GM21515 (cell line): Measurements from ENCODE around the gene LRRC28.
A peak's percentile ranks its signal among the peaks of the same experiment; 100 is the strongest.
"Not testable (repeated sequence)": the region's sequence is repeated elsewhere in the genome, so short reads cannot be mapped to it uniquely, and the experiment has no call there.

Source experiments
- ATAC-seq: cut with Tn5 transposase; IDR thresholded peaks from one replicate; pipeline ENCODE4 v1.9.1; 2021; ENCODE audit not compliant: unreplicated experiment

LRRC28 gene

GRCh38 chr15:99250857-99251841 is at the start of gene LRRC28:
Gene LRRC28 (plus strand): TSS chr15:99251481. CDS start chr15:99255958, 4,477 bp downstream.
- peak; percentile 94 for ATAC-seq

GRCh38 chr15:99202176-99202552 is 49.1 kb upstream of the LRRC28 start:
- no peak for ATAC-seq

- ATAC-seq: no peak
These were observed 43.6 kb upstream of the LRRC28 start for GRCh38 chr15:99207672-99208071.

- no peak for ATAC-seq
These were observed 42.0 kb upstream of the LRRC28 start for GRCh38 chr15:99209326-99209725.

GRCh38 chr15:99210334-99210733 is 40.9 kb upstream of the LRRC28 start:
- no peak for ATAC-seq

GRCh38 chr15:99211926-99212325 is 39.4 kb upstream of the LRRC28 start:
- ATAC-seq: no peak

- ATAC-seq: no peak
These were observed 38.9 kb upstream of the LRRC28 start for GRCh38 chr15:99212406-99212805.

GRCh38 chr15:99213187-99213811 is 38.0 kb upstream of the LRRC28 start:
- peak; percentile 68 for ATAC-seq

- ATAC-seq: no peak
These were observed 26.7 kb upstream of the LRRC28 start for GRCh38 chr15:99224372-99225214.

GRCh38 chr15:99226802-99227201 is 24.5 kb upstream of the LRRC28 start:
- ATAC-seq: no peak

GRCh38 chr15:99228120-99228770 is 23.0 kb upstream of the LRRC28 start:
- ATAC-seq: no peak

GRCh38 chr15:99230867-99231266 is 20.4 kb upstream of the LRRC28 start:
- no peak for ATAC-seq

GRCh38 chr15:99232740-99233139 is 18.5 kb upstream of the LRRC28 start:
- ATAC-seq: no peak

GRCh38 chr15:99234160-99234559 is 17.1 kb upstream of the LRRC28 start:
- ATAC-seq: not testable (repeated sequence)

- no peak for ATAC-seq
These were observed 12.4 kb upstream of the LRRC28 start for GRCh38 chr15:99238849-99239248.

GRCh38 chr15:99239545-99240198 is 11.6 kb upstream of the LRRC28 start:
- ATAC-seq: peak; percentile 82

GRCh38 chr15:99241752-99242151 is 9.5 kb upstream of the LRRC28 start:
- ATAC-seq: no peak

GRCh38 chr15:99244306-99244705 is 7.0 kb upstream of the LRRC28 start:
- ATAC-seq: no peak

- no peak for ATAC-seq
These were observed 4.2 kb upstream of the LRRC28 start for GRCh38 chr15:99247062-99247461.

GRCh38 chr15:99248000-99248715 is 3.1 kb upstream of the LRRC28 start:
- no peak for ATAC-seq
